Activated naive CD4-positive, alpha-beta T cell treated with anti-CD3 and anti-CD28 coated beads, Interleukin-2, amount 50 U/mL, for 24 hours (primary cell): ENCODE measurements around the gene PMPCB.

Experiments
- H3K27ac Mint-ChIP-seq: one replicate; pipeline ENCODE4 v1.8.0; 2021; ENCODE audit warnings: mild to moderate bottlenecking, mixed read lengths
- H3K27me3 Mint-ChIP-seq: one replicate; pipeline ENCODE4 v1.8.0; 2021; ENCODE audit warnings: mixed read lengths
- H3K36me3 Mint-ChIP-seq: one replicate; pipeline ENCODE4 v1.8.0; 2021; ENCODE audit warnings: mixed read lengths
- H3K4me1 Mint-ChIP-seq: one replicate; pipeline ENCODE4 v1.8.0; 2021; ENCODE audit warnings: mixed read lengths
- H3K4me3 Mint-ChIP-seq: one replicate; pipeline ENCODE4 v1.8.0; 2021; ENCODE audit warnings: mild to moderate bottlenecking, mixed read lengths
- H3K9me3 Mint-ChIP-seq: one replicate; pipeline ENCODE4 v1.8.0; 2021; ENCODE audit warnings: mixed read lengths

The PMPCB gene

DNA sequence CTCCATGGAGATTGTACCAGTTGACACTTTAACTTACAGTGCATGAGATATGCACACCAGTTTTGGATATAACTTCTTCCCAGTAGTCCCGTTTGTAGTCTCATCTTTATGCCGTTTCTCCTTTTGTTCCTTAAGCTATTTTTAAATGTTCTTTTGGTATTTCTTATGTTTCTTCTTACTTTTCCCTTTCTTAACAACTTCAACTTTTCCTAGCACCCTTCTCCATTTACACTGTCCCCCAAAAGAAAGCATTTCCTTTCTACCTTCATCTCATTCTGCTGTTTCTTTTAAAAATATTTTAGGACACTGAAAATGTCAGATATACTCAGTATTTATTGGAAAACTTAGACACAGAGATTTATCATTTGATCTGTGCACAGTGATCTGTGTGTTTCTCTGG, 51.7 kb downstream of the PMPCB start:
- H3K4me1 Mint-ChIP-seq = peaks cover 62% of the 10 kb centered on the region
- peak overlapping the region; percentile 98 for H3K4me3 Mint-ChIP-seq
- no peak overlapping the region for H3K27ac Mint-ChIP-seq

DNA sequence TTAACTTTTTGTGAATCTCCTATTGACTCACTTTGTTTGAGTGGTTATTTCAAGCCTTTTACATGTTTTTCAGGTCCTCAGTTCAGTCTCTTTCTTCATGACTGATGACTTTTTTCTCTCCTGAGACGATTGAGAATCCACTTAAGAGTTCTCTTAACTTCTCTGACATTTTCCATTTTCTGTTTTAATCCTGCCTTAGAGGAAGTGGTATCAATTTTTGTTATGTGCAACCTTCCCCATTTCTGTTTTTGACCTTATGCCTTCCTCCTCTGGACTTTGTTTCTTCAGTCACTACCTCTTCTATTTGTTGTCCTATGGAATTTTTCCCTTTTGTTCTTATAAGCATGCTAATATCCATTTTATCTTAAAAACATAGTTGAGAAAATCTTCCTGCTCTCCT, 52.6 kb downstream of the PMPCB start:
- H3K27me3 Mint-ChIP-seq = no peaks in the 10 kb centered on the region
- H3K27ac Mint-ChIP-seq = no peak overlapping the region
- peaks cover 8% of the 10 kb centered on the region for H3K36me3 Mint-ChIP-seq
- H3K4me1 Mint-ChIP-seq = peaks cover 60% of the 10 kb centered on the region
- no peaks in the 10 kb centered on the region for H3K9me3 Mint-ChIP-seq
- peak overlapping the region; percentile 98 for H3K4me3 Mint-ChIP-seq

More for the DNA sequence above, 51.7 kb downstream of the PMPCB start:
- H3K27me3 Mint-ChIP-seq = no peaks in the 10 kb centered on the region
- peaks cover 10% of the 10 kb centered on the region for H3K36me3 Mint-ChIP-seq
- no peaks in the 10 kb centered on the region for H3K9me3 Mint-ChIP-seq
